GM10847 (cell line): ENCODE data around the gene HSFX1.
"Not testable (repeated sequence)": the region's sequence is repeated elsewhere in the genome, so short reads cannot be mapped to it uniquely, and the experiment has no call there.

Experiments used
- POLR2A ChIP-seq: IDR thresholded peaks from 2 replicates; pipeline ENCODE4 v1.6.1; 2011; ENCODE audit not compliant: insufficient read length; ENCODE audit errors: extremely low read depth

Gene HSFX1, protein sequence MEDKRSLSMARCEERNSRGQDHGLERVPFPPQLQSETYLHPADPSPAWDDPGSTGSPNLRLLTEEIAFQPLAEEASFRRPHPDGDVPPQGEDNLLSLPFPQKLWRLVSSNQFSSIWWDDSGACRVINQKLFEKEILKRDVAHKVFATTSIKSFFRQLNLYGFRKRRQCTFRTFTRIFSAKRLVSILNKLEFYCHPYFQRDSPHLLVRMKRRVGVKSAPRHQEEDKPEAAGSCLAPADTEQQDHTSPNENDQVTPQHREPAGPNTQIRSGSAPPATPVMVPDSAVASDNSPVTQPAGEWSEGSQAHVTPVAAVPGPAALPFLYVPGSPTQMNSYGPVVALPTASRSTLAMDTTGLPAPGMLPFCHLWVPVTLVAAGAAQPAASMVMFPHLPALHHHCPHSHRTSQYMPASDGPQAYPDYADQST

DNA sequence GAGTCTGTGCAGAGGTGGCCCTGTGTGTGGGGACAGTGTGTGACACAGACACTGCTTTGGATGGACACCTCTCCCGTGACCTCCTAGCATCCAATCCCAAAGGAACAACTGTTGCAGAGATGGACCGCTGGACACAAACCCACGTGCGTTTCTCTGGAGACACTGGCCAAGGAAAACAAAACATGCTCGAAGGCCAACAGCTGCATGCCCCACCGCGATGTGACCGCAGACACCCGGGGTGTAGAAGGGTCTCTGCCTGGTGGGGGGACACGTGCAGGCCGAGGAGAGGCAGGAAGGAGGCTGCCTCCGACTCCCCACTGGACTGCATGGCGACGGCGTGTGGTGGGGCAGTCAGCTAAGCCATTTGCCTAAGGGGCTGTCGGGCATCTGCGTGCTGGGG lies at the start of gene HSFX1:
Gene HSFX1, plus strand, starts transcription at position 301 of the 400 bp plus-strand sequence. CDS start 614 bp downstream, outside the sequence.
- TF ChIP-seq POLR2A: not testable (repeated sequence)

DNA sequence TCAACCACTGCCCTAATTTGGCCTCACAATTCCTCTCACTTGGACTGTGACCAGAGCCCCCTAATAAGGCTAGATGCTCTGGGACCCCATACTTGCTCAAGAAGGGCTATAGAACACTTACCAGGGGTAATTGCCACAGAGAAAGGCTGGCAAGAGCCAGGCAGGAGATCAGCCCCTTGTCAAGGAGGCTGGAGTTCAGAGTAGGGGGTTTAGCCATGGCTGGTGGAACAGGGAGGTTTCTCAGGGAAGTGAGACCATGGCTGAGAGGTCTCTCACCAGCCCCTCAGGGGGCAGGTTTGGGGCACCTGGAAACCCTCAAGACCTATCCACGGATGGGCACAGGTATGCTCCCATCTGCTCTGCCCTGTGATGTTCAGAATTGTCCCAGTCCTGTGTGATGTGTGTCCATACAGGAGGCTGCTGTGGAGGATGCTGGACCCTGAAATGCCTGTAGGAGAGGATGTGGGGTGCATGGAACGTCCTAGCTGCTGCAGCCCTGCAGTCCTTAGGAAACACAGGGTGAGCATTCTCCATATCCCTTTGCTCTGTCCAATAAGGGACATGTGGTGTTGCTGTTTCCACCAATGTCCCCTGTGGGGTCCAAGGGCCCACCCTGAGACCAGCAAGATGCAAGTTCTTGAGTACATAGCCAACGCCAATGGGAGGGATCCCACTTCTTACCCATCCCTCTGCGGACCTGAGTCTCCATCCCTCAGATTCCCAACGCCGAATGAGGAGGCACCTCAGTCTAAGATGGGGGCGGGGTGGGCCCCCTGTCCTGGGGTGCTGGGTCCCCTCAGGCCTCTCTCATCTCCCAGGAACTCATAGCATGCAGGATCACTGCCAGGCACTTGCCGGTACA lies 16.4 kb upstream of the HSFX1 start:
- TF ChIP-seq POLR2A: no peak

DNA sequence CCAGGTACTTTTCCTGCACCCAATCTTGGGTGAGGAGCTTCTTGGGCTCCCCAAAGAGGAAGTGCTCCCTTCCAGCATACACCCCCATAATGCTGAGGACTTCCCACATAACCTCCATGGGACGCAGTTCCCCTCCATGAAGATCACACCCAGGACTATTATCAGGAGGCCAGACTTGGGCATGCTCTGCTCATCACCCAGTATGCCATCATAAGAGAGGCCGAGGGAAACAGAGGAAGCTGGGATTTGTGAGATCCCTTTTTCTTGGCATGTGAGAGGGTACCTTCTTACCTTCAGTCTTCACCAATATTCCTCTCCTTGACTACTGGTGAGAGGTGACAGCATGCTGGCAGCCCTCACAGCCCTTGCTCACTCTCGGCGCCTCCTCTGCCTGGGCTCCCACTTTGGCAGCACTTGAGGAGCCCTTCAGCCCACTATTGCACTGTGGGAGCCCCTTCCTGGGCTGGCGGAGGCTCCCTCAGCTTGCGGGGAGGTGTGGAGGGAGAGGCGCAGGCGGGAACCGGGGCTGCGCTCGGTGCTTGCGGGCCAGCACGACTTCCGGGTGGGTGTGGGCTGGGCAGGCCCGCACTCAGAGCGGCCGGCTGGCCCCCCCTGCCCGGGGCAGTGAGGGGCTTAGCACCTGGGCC lies 15.7 kb upstream of the HSFX1 start:
- no peak for TF ChIP-seq POLR2A

DNA sequence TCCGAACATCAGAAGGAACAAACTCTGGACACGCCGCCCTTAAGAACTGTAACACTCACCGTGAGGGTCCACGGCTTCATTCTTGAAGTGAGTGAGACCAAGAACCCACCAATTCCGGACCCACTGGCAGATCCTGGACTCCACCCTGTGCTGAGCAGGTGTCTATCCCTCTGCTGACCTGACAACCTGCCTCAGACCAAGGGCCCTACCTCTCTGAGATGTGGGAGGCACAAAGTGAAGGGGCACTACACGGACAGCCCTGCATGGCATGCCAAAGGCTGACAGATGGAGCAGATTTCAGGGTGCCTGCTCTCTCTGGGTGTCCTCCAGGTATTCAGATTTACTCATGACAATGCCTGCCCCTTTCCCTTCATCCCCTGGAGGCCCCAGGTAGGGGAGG lies 14.0 kb upstream of the HSFX1 start:
- no peak for TF ChIP-seq POLR2A

DNA sequence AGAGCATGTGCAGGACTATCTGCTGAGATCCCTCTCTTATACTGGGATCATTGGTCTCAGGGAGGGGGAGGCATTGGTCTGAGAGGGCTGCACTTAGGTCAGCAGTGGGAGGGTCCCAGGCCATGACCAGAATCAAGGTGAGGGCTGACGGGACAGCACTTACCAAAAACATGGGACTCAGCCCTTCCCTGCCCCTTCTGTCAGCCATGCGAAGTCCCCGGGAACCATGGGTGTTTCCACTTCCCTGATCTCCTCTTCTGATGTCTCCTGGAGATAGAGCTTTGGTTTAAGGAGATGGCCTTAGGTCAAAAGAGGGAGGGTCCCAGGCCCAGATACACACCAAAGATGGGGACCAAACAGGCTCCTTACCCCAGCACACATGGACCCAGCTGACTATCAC lies 12.9 kb upstream of the HSFX1 start:
- TF ChIP-seq POLR2A: no peak

DNA sequence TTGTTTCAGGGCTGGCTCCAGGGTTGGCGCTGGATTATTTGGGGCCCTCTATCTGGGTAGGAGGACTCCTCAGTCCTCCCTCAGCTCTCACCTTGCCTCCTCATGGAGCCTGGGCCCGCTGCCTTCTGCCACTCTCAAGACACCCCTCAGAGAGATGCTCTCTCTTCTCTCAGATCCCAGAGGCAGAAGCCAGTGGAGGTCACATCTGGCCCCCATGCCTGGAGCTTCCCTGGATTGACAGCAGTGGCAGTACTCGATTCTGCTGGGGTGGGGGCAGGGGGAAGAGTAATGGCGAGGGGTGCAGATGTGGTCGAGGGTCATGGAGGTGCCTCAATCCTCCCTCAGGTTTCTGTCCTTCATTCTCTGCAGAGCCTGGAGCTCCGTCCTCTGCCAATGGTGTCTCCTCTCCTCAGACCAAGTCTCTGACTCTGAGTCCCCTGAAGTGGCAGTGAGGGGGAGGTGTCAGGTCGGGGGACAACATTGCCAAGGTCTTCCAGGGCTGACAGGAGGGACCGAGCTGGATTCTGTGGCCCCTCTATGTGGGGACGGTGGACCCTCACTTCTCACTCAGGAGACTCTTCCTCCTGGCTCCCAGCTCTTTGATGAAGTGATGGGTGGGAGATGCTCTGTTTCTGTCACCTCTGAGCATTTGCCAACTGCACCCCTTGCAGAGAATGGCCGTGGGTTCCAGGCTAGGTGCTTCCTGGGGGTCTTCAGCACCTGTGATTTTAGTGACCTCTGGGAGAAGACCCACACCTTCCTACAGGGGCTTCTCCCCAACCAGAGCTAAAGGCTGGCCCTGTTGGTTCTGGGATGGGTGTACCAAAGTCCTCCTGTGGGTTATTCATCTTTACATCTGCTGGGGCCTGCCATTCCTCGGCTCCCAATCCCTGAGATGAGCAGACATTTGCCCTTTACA lies 10.9 kb upstream of the HSFX1 start:
- no peak for TF ChIP-seq POLR2A

DNA sequence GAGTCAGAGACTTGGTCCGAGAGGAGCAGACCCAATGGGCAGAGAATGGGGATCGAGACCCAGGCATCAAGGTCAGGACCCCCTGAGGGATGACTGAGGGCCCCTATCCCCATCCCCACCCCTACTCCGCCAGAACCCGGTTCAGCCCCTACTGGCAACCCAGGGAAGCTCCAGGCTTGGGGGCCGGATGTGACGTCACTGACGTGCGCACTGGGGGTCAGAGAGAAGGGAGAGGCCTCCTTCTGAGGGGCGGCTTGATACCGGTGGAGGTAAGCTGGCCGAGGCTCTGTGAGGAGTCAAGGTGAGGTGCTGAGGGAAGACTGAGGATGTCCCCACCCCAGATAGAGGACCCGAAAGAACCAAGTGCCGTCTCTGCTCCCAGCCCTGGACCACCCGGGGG lies 7.9 kb downstream of the HSFX1 start, which contains the start of gene MAGEA9:
Gene MAGEA9, plus strand, starts transcription at position 204 of the 400 bp plus-strand sequence. CDS start 4,281 bp downstream, outside the sequence.
- TF ChIP-seq POLR2A: not testable (repeated sequence)

DNA sequence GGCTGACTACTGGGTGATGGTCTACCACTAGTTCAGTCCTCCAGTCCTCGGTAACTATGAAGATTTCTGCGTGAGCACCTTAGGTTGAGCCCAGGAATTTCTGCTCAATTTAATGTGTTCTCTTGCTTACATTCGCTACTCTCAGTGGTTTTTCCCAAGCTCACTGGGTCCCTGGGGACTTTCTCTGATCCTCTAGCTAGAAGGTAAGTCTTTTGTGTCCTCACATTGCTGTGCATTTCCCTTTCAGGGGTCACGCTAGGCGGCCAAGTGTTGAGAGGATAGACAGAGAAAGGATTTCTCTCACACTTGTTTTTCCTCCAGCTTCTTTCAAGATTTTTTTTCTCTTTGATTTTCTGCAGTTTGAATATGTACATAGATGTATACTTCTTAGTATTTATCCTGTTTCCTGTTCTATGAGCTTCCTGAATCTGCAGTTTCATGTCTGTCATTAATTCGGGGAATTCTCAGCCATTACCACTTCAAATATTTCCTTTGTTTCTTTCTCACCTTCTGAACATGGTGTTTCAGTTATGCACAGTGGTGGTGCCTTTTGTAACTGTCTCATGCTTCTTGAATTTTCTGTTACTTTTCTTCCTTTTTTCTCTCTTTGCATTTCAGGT lies 25.3 kb downstream of the HSFX1 start:
- no peak for TF ChIP-seq POLR2A

DNA sequence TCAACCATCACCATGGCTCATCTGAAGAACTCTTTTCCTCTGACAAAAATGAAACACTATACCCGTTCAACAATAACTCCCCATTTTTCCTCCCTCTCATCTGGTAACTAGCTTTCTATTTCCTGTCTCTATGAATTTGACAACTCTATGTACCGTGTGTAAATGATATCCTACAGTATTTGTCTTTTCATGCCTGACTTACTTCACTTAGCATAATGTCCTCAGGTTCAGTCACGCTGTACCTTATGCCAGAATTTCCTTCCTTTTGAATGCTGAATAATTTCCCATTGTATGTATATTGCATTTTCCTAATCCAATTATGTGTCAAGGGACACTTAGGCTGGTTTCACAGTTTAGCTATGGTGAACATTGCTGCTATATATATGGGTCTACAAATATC lies 26.1 kb downstream of the HSFX1 start:
- no peak for TF ChIP-seq POLR2A

DNA sequence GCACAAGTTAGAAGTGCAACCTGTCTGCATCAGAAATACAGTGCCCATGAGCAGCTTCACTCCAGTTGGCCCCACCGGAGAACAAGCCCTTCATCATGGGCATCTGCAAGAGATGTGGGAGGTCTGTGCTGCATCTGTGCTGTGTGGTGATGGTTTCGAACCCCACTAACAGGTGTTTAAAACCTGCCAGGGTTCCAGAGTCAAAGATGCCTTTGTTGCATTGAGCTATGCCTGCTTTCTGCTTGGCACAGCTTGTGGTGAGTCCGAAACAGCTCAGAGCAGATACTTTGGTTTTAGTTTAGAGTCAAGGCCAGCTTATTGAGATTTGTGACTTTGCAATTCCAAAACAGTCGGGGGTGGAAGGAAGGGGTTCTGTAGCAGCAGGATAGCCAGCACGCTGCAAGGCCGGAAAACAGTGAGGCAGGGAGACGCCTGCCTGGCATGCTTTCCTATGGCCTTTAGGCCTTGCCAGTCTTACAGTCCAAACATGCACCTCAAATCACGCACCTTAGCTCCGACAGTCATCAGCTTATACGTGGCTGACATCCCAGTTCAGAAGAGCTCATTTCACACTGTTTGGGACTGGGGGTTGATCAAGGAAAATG lies 29.7 kb downstream of the HSFX1 start:
- no peak for TF ChIP-seq POLR2A

DNA sequence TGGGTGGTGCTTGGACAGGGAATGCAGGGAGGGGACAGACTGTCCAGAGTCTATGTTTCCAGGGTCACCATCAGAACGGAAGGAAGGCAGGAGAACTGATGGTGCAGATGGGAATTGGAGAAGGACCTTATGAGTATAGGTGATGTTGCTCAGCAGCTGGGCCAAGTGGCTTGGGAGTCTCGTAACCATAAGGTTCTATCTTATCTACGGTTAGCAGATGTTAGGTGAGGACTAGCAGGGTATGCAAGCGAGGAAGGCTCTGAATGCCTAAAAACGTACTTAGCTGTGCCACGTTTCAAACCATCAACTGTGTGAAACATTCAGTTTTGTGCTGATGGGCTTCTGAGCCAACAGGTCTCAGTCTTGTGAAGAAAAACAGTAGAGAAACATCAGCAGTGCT lies 30.2 kb downstream of the HSFX1 start:
- TF ChIP-seq POLR2A: no peak

DNA sequence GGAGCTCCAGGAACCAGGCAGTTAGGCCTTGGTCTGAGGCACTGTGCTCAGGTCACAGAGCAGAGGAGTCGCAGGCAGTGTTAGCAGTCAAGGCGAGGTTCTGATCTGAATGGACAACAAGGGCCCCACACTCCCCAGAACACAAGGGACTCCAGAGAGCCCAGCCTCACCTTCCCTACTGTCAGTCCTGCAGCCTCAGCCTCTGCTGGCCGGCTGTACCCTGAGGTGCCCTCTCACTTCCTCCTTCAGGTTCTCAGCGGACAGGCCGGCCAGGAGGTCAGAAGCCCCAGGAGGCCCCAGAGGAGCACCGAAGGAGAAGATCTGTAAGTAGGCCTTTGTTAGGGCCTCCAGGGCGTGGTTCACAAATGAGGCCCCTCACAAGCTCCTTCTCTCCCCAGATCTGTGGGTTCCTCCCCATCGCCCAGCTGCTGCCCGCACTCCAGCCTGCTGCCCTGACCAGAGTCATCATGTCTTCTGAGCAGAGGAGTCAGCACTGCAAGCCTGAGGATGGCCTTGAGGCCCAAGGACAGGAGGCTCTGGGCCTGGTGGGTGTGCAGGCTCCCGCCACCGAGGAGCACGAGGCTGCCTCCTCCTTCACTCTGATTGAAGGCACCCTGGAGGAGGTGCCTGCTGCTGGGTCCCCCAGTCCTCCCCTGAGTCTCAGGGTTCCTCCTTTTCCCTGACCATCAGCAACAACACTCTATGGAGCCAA lies 34.0 kb downstream of the HSFX1 start:
- TF ChIP-seq POLR2A: no peak

DNA sequence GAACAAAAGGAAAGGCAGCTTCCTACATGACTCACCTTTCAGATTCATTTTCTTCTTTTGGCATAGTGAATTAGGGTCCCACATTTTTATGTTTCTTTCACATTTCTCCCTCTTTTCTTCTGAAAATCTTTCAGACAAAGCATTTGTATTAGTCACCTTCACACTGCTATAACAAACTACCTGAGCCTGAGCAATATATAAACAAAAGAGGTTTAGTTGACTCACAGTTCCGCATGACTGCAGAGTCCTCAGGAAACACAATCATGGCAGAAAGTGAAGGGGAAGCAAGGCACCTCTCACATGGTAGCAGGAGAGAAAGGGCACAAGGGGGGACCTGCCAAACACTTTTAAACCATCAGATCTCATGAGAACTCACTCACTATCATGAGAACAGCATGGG lies 44.8 kb downstream of the HSFX1 start:
- TF ChIP-seq POLR2A: no peak
